ENCODE data around the gene COL4A3. TPM values are rescaled to one million over a fixed set of nuclear protein-coding genes. Genes with fewer than 3 reads are reported as not detected.

The COL4A3 gene
- total RNA-seq, 3 donors from 2014 or later: 2.9 to 3.7 (median 3.3) TPM

- TF ChIP-seq POLR2AphosphoS5 (IDR thresholded peaks at IDR 0.05) (no peak), POLR2A (IDR thresholded peaks at IDR 0.05) (no peak), CTCF (IDR thresholded peaks at IDR 0.05) (no peak)
- H3K36me3 ChIP-seq: no peaks in the 10 kb centered on the region
- H3K4me3 ChIP-seq: no peak overlapping the region
- no peak overlapping the region for H3K27ac ChIP-seq
- no peak for DNase-seq (ENCODE audit: low spot score in 2 of 2)
- no peaks in the 10 kb centered on the region for H3K9me3 ChIP-seq
- no peaks in the 10 kb centered on the region for H3K4me1 ChIP-seq
- intact Hi-C loops (cut with DNase I; ENCODE audit: low total_unique reads): no loop called here
- H3K27me3 ChIP-seq: no peaks in the 10 kb centered on the region
Measured at GRCh38 chr2:227134591-227134990, 29.8 kb upstream of the COL4A3 start.

- TF ChIP-seq CTCF (IDR thresholded peaks at IDR 0.05): no peak
- no peak for TF ChIP-seq POLR2A (IDR thresholded peaks at IDR 0.05)
- TF ChIP-seq POLR2AphosphoS5 (IDR thresholded peaks at IDR 0.05): no peak
- no peak overlapping the region for H3K27ac ChIP-seq
- H3K36me3 ChIP-seq: no peaks in the 10 kb centered on the region
- no peaks in the 10 kb centered on the region for H3K4me1 ChIP-seq
- H3K4me3 ChIP-seq: no peak overlapping the region
- H3K27me3 ChIP-seq: no peaks in the 10 kb centered on the region
- intact Hi-C loops (cut with DNase I; ENCODE audit: low total_unique reads): loop anchor here (5.0 kb wide), 1 partner anchor 734 kb away; no protein-coding TSS in a partner anchor
- no peak for DNase-seq (ENCODE audit: low spot score in 2 of 2)
- H3K9me3 ChIP-seq: no peaks in the 10 kb centered on the region
Measured at GRCh38 chr2:227141301-227141700, 23.1 kb upstream of the COL4A3 start.

- H3K4me1 ChIP-seq: no peaks in the 10 kb centered on the region
Measured at GRCh38 chr2:227143895-227144294, 20.5 kb upstream of the COL4A3 start.

GRCh38 chr2:227146456-227146855 is 18.0 kb upstream of the COL4A3 start:
- Histone ChIP-seq H3K36me3 (no peaks in the 10 kb centered on the region), H3K27ac (no peak overlapping the region), H3K27me3 (no peaks in the 10 kb centered on the region), H3K4me1 (no peaks in the 10 kb centered on the region), H3K9me3 (no peaks in the 10 kb centered on the region), H3K4me3 (no peak overlapping the region)
- no peak for DNase-seq (ENCODE audit: low spot score in 2 of 2)
- intact Hi-C loops (cut with DNase I; ENCODE audit: low total_unique reads): no loop called here
- no peak for TF ChIP-seq POLR2AphosphoS5 (IDR thresholded peaks at IDR 0.05)
- TF ChIP-seq POLR2A (IDR thresholded peaks at IDR 0.05): no peak
- TF ChIP-seq CTCF (IDR thresholded peaks at IDR 0.05): no peak

More at GRCh38 chr2:227143895-227144294, 20.5 kb upstream of the COL4A3 start:
- intact Hi-C loops (cut with DNase I; ENCODE audit: low total_unique reads): loop anchor here (5.0 kb wide), 1 partner anchor 737 kb away; no protein-coding TSS in a partner anchor
- H3K27ac ChIP-seq: no peak overlapping the region
- no peaks in the 10 kb centered on the region for H3K9me3 ChIP-seq
- no peak for DNase-seq (ENCODE audit: low spot score in 2 of 2)
- H3K36me3 ChIP-seq: no peaks in the 10 kb centered on the region
- H3K4me3 ChIP-seq: no peak overlapping the region
- no peak for TF ChIP-seq POLR2A (IDR thresholded peaks at IDR 0.05)
- no peak for TF ChIP-seq CTCF (IDR thresholded peaks at IDR 0.05)
- TF ChIP-seq POLR2AphosphoS5 (IDR thresholded peaks at IDR 0.05): no peak
- no peaks in the 10 kb centered on the region for H3K27me3 ChIP-seq

- H3K4me3 ChIP-seq: no peak overlapping the region
- no peak for DNase-seq (ENCODE audit: low spot score in 2 of 2)
- H3K27ac ChIP-seq: no peak overlapping the region
- no peak for TF ChIP-seq POLR2AphosphoS5 (IDR thresholded peaks at IDR 0.05)
- TF ChIP-seq CTCF (IDR thresholded peaks at IDR 0.05): no peak
- no peak for TF ChIP-seq POLR2A (IDR thresholded peaks at IDR 0.05)
- H3K4me1 ChIP-seq: no peaks in the 10 kb centered on the region
- no peaks in the 10 kb centered on the region for H3K9me3 ChIP-seq
- H3K27me3 ChIP-seq: no peaks in the 10 kb centered on the region
- intact Hi-C loops (cut with DNase I; ENCODE audit: low total_unique reads): no loop called here
- H3K36me3 ChIP-seq: no peaks in the 10 kb centered on the region
Measured at GRCh38 chr2:227147023-227147422, 17.4 kb upstream of the COL4A3 start.
